ENCODE results near the gene ASNSD1.
A peak's percentile ranks its signal among the peaks of the same experiment; 100 is the strongest.
"Not testable (repeated sequence)": the region's sequence is repeated elsewhere in the genome, so short reads cannot be mapped to it uniquely, and the experiment has no call there.

ASNSD1 gene

DNA sequence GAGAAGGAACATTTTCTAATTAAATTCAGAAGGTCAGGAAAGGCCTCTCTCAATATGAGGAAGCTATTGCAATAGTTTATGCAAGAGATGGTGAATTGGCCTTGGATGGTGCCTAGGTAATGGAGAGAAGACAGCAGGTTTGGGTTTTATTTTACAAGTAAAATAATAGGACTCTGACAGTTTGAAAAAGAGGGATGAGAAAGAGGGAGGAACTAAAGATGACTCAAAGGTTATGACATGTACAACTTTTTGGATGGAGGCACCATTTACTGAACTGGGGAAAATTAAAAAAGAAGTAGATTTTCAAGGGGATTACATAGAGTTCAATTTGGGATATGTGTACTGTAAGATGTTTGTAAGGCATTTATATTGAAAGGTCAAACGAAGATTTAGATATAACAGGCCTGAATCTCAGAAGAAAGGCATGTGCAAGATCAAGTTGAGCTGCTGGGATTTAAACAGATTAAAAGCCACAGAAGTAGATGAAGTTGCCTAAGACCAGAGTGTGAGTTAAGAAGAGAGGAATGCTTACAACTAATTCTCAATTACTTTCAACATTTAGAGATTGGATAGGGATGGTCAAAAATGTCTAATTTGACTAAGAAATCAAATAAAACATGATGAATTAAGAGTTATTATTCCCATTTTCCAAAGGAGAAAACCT is 12.3 kb upstream of the ASNSD1 start:
- DNase-seq (ENCODE audit: low spot score): peak; percentile 16

DNA sequence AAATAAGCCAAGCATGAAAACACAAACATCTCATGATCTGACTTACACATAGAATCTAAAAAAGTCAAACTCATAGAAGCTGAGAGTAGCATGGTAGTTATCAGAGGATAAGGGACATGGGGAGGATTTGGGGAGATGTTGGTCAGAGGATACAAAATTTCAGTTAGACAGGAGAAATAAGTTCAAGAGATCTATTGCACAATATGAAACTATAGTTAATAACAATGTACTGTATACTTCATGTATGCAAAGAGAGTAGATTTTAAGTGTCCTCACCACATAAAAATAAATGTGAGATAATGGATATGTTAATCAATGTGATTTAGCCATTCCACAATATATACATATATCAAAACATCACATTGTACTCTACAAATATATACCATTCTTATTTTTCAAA is 10.0 kb upstream of the ASNSD1 start:
- no peak for DNase-seq (ENCODE audit: low spot score)

DNA sequence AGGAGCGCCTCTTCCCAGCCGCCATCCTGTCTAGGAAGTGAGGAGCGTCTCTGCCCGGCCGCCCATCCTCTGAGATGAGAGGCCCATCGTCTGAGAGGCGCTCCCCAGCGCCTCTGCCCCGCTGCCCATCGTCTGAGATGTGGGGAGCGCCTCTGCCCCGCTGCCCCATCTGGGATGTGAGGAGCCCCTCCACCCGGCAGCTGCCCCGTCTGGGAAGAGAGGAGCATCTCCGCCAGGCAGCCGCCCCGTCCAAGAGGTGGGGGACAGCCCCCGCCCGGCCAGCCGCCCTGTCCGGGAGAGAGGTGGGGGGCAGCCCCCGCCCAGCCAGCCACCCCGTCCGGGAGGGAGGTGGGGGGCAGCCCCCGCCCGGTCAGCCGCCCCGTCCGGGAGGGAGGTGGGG is 7.8 kb upstream of the ASNSD1 start:
- DNase-seq (ENCODE audit: low spot score): not testable (repeated sequence)

DNA sequence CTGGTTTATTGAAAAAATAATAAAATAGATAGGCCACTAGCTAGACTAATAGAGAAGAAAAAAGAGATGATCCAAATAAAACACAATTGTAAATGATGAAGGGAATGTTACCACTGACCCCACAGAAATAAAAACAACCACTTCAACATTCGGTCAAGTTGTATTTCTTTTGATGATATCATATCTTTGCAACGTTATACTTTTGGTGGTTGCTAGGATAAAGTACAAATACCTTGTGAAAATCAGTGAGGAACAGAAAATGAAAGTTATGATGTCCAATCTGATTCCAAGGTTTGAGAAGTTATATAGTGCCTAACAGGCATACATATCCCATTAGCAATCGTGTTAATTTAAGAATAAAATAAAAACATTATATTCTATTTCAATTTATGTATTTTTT is 6.6 kb upstream of the ASNSD1 start:
- no peak for DNase-seq (ENCODE audit: low spot score)

DNA sequence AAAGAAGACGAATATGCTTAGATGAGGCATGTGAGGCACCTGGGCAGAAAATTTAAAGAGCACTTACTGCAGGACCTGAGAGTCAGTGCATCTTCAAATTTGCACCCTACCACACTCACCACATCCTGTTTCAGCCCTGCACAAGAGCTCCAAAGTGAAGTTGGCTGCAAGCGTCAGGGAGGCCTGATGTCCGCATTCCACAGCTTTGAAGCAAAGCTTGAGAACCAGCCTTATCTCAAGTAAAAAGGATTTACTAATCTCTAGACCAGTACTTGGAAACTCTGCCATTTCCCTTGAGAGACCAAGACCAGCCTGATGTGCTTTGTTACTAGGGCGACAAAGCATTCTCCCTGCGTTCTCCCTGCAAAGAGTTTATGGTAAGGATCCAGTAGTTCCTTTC is 3.4 kb upstream of the ASNSD1 start:
- no peak for DNase-seq (ENCODE audit: low spot score)

DNA sequence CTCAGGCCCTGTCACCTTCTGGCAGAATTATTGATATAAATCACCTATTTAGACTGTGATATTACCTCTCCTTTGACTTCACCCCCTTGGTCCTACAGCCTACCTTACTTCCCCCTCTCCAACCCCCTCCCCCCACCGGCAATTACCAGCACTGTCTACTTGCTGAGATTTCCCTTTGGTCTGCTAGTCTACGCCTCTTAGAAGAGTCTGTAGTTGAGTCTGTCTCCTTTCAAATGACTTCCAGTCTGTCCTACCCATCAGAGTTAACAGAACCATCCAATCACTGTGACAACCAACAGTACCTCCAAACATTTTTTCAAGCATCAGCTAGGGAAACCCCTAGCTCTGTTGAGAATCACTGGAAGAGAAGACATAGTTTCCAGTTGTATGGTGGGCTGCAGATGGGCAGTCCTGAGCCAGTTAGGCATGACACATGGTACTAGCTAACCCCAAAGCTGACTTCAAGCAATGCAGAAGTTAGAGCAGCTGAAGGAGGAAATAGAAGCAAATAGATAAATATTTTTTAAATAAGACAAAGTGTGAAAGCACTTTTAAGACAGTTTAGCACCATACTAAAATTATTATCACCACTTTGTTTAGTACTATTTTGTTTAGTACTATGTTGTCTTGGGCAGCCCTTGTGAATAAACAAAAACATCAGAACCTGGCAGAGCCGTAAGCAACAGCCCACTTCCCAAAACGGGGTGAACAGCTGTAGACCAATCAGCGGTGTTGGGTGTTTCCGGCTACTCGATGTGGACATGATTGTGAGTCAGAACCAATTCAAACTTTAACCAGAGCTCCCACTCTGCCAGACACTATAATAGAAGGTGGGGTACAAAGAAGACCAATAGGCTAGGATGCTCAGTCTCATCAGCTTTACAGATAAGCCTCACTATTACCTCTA is 2.7 kb upstream of the ASNSD1 start:
- DNase-seq (ENCODE audit: low spot score): no peak

DNA sequence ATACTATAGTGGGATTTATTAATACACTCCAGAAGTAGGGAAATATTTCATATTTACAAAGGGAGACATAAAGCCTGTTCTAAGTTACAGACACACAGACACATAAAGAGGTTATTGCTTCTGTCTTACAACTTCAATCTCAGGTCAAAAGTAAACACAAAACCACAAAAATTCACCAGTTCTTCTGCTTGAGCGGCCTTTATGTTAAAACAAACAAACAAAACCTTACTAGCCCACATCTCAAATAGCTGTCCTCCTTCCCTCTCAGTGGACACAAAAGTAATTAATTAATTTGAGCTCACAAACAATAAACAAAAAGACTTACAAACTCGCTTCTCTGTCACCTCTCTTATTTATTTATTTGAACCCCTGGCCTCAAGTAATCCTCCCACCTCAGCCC is 1.5 kb upstream of the ASNSD1 start:
- DNase-seq (ENCODE audit: low spot score): no peak

DNA sequence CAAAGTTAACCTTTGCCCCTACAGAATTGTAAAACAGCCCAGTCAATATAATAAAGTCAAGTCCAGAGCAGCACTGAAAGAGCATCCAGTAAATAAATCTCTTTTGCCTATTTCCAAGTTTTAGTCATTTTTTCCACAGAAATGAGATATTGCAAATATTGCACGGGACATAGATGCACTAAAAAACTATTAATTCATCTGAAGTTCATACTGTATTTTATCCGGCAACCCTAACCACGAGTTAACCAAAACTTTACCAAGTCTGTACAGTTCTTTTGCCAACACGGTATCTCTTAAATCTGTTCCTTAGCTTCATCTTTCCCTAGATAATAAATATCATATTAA is 484 bp upstream of the ASNSD1 start:
- no peak for DNase-seq (ENCODE audit: low spot score)

DNA sequence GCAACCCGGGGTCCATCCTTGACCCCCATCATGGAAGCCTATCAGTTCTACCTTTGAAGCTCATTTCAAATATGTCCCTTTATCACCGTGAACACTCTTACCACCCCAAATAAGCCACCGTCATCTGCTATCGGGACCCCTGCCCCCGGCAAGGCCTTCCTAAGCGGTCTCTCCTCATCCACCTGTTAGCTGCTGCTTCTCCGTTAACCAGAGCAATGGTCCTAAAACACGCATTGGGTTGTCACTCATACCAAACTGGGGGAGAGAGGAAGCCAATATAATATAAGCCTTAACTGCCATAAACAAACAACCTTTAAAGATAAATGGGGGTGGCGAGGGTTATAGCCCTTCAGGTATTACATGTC is 680 bp downstream of the ASNSD1 start:
- DNase-seq (ENCODE audit: low spot score): no peak

DNA sequence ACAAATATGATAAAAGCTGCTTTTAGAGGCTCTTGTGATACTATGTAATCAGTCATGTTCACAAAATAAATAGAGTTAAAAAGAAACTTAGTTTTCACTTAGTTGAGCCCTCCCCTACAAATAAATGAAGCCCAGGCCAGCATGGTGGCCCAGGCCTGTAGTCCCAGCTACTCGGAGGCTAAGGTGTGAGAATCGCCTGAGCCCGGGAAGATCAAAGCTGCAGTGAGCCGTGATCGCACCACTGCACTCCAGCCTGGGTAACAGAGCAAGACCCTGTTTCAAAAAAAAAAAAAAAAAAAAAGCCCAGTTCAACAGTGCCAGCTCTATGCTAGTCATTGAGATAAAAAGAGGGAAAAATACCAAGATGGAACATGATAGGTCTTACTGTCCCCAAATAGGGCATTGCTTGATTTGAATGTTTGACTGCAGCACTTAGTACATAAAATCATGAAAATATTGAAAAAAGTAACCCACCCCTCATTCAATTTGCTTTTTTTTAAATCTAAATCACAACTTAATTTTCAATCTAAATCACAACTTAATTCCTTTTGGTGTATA is 1.5 kb downstream of the ASNSD1 start:
- DNase-seq (ENCODE audit: low spot score): no peak

DNA sequence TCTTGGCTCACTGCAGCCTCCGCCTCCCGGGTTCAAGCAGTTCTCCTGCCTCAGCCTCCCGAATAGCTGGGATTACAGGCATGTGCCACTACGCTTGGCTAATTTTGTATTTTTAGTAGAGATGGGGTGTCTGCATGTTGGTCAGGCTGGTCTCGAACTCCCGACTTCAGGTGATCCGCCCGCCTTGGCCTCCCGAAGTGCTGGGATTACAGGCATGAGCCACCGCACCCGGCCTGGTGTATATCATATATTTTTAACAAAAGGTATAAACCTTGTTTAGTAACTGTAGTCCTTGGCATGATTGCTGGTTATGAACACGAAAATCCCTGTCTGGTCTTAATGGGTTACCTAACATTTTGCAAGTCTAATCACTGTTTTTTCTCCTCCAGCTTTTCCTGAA is 2.1 kb downstream of the ASNSD1 start:
- DNase-seq (ENCODE audit: low spot score): not testable (repeated sequence)

DNA sequence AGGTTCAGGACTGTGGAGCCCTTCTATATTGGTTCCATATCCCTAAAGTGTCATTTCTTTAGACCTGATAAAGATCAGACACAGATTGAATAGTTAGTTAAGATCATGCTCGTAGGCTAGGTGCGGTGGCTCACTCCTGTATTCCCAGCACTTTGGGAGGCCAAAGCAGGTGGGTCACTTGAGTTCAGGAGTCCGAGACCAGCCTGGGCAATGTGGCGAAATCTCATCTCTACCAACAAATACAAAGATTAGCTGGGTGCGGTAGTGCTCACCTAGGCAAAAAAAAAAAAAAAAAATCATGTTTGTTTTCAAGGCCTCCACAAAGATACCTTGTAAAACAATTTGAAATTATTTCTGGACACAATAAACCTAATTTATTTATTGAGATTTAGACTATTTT is 8.7 kb downstream of the ASNSD1 start:
- DNase-seq (ENCODE audit: low spot score): no peak

DNA sequence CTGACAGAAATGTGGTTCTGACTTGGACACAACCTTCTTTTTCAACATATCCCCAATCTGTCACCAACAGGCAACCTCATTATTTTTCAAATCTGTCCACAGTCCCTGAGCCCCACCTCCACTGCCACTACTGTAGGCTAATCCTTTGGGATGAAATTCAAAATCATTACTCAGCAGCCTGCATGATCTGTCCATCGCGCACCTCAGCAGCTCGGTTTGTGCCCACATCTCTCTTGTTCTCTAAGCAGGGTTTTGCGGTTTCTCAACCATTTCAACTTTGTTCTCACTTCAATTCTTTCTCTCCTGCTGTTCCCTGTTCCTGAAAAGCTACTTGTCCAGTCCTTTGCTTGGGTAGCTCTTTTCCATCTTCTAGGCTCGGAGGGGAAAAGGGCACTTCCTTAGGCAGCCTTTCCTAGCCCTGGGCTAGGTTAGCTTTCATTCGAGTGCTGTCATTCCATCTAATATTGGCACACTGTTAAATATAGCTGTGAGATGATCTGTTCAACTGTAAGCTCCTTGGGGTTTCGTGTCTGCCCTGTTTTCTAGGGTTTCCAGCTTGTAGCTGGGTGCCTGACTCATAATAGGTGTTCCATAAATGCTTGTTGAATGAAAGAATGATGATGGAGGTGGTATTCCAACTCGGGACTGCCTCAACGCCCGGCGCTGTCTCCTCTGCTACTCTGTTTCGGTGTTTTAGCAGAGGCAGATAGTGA is 12.6 kb downstream of the ASNSD1 start:
- DNase-seq (ENCODE audit: low spot score): no peak

DNA sequence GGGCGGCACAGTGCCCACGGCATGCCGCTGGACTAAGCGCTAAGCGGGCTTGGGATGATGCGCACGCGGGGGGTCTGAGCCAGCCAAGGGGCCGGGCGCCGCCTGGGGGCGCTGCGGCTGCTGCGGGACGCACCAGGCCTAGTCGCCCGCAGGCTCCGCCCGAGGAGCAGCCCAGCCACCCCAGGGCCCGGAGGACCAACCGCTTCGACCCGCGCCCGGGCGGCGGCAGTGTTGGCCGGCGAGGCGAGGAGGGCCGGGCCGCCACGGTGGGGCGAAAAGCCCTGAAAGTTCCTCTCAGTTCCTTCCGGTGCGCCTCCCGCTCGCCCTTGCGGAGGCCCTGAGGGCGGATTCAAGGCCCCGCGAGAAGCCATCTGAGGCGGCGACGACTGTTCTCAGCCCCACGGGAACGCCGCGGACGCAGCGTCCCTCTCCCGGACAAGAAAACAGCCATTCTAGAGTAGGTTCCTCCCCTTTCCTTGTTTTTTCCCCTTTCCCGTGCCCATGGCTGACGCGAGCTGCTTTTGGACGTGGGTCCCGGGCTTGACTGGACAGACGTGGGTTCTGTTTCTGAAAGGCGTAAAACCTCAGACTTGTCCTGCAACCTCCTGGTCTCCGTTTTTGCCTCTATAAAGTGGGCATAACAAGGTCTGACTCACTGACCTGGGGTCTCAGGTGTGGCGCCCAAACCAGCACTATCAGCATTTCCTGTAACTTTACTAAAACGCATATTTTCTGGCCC is 13.3 kb downstream of the ASNSD1 start, which contains the start of gene ANKAR:
ANKAR (plus strand) TSS at position 297 of the 739 bp plus-strand sequence. CDS start 1,821 bp downstream, outside the sequence.
- DNase-seq (ENCODE audit: low spot score): peak; percentile 96

DNA sequence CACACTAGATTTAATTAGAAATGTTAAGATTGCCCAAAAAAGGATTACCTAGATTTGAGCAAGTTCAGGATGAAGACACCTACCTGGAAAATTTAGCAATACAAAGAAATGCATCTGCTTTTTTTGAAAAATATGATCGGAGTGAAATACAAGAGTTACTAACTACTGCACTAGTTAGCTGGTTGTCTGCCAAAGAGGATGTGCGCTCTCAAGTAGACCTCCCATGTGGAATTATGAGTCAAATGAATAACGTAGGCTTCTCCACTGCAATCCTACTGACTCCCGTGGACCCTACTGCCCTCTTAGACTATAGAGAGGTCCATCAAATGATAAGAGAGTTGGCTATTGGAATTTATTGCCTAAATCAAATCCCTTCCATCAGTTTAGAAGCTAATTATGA is 15.2 kb downstream of the ASNSD1 start:
- DNase-seq (ENCODE audit: low spot score): peak; percentile 13

DNA sequence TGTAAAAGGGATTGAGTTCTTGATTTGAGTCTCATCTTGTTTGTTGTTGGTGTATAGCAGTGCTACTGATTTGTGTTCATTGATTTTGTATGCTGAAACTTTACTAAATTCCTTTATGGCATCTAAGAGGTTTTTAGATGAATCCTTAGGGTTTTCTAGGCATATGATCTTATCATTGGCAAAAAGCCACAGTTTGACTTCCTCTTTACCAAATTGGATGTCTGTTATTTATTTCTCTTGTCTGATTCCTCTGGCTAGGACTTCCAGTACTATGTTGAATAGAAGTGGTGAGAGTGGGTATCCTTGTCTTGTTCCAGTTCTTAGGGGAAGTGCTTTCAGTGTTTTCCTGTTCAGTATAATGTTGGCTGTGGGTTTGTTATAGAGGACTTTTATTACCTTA is 18.0 kb downstream of the ASNSD1 start:
- DNase-seq (ENCODE audit: low spot score): no peak

DNA sequence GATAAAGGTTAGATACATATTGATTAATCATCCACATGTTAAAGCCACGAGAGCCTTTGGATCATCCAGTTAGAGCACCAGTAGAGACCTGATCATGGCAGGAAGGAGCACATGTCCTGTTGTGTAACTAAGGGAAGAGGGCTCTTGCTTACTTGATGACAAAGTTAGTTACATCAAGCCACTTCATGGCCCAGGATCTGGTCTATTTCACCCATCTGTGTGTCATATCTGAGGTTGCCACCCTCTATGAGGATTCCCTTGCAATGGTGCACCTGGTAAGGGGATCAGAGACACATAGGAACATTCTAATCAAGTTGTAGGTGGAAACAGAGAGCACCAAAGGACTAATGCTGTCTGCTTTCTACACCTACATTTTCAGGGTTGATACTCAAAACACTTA is 19.9 kb downstream of the ASNSD1 start:
- no peak for DNase-seq (ENCODE audit: low spot score)

DNA sequence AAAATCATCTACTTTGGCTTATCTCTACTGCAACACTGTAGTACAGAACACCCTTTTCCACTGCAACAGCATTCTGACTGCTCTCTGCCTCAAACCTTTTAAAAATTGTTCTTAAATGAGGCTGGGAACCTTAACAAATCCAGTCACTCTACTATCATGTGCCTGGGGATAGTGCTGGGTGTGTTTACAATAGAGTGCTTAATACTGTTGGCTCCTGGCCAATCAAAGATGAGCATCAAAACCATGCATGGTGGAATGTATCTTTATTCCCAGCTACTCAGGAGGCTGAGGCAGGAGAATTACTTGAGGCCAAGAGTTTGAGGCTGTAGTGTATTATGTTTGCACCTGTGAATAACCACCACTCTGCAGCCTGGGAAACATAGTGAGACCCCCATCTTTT is 20.6 kb downstream of the ASNSD1 start:
- no peak for DNase-seq (ENCODE audit: low spot score)

DNA sequence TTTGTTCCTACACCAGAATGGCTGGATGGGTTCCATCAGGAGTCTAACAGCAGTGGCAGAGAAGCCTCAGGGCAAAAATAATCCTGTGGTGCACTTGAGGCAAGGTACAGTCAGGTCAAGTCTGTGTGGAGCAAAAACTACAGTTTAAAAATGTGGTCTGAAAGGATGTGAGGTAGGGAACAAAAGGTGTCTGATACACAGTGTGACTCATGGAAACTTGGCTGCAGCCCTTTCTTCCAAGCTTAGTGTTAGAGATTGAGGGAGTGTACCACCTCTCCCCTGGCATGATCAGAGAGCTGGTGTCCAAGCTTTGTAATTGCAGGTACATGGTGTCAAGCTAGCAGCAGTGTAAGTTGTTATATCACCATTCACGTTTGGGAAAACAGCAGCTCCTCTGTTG is 22.1 kb downstream of the ASNSD1 start:
- DNase-seq (ENCODE audit: low spot score): no peak

DNA sequence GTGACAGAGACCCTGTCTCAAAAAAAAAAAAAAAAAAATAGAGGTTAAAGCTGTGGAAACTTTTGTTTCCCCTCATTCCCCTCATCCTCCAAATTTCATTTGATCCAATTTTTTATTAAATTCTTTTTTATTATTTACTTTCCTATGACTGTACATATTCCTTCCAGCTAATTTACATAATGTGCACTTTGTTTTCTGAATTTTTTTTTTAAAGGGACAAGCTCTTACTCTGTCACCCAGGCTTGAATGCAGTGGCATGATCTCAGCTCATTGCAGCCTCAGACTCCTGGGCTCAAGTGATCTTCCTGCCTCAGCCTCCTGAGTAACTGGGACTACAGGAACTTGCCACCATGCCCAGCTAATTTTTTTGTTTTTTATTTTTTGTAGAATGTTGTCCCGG is 23.6 kb downstream of the ASNSD1 start:
- no peak for DNase-seq (ENCODE audit: low spot score)

DNA sequence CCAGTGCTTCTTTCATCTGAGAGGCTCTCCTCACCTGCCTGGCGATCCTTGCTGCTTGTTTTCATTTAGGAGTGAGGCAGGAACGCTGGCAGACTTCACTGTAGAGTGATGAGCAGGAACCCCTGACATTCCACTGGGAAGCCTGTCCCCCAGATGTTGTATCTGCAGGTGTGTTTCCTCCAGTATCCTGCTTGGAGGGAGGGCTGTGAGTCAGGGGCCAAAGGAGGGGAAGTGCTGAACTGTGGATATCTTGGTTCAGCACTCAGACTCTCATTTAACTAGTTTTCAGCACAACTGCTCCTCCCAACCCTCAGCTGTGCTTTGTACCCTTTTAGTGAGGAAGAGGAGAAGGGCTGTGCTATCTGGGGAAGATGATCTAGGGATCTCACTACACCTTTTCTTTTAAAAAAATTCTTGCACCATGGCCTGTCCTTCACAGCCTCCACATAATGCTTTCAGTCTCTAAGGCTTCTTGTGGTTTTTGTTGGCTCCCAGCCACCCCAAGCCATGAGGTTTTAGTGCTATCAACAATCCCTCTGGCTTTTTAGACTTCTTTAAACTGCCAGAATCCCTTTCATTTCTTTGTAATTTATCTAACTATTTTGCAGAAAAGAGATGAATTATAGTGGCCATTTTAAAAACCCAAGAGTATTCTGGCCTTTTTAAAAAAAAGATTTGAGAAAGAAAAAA is 24.4 kb downstream of the ASNSD1 start:
- DNase-seq (ENCODE audit: low spot score): peak; percentile 31
